Neural crest cell (in vitro differentiated cells): Measurements from ENCODE around the gene SMARCA4. TPM values are rescaled to one million over a fixed set of nuclear protein-coding genes. Genes with fewer than 3 reads are reported as not detected.

ENCODE experiments used
- DNase-seq: peaks from one replicate; pipeline ENCODE4 v3.0.0; 2021; ENCODE audit warnings: low read depth, mixed read lengths, low spot score
- H3K27ac Mint-ChIP-seq: one replicate; pipeline ENCODE4 v1.8.0; 2021; ENCODE audit warnings: mild to moderate bottlenecking, mixed read lengths; ENCODE audit not compliant: unreplicated experiment
- H3K27me3 Mint-ChIP-seq: 2 replicates; pipeline ENCODE4 v1.8.0; 2021; ENCODE audit warnings: low read depth, mild to moderate bottlenecking, mixed read lengths
- H3K36me3 Mint-ChIP-seq: 2 replicates; pipeline ENCODE4 v1.8.0; 2021; ENCODE audit warnings: low read depth, mild to moderate bottlenecking, mixed read lengths
- H3K4me1 Mint-ChIP-seq: 2 replicates; pipeline ENCODE4 v1.8.0; 2021; ENCODE audit warnings: mixed read lengths
- H3K4me3 Mint-ChIP-seq: one replicate; pipeline ENCODE4 v1.8.0; 2021; ENCODE audit warnings: mild to moderate bottlenecking, mixed read lengths
- H3K9me3 Mint-ChIP-seq: 2 replicates; pipeline ENCODE4 v1.8.0; 2021; ENCODE audit warnings: mixed read lengths
- CTCF ChIP-seq: fragments of 200-600 bp; sonication (generic); conservative IDR thresholded peaks from 2 replicates; pipeline ENCODE4 v1.5.0; 2021; ENCODE audit warnings: antibody characterized with exemption, mild to moderate bottlenecking
- total RNA-seq: library from RNA; stranded (reverse); gene quantifications from 2 replicates; pipeline ENCODE4 v1.2.1, GENCODE V29; 2021

The SMARCA4 gene
- total RNA-seq, 1 donor from 2014 or later = 363 TPM

GRCh38 chr19:11105014-11105636, 144.3 kb downstream of the SMARCA4 start:
- Mint-ChIP-seq H3K36me3 (peaks cover 27% of the 10 kb centered on the region), H3K27ac (no peak overlapping the region), H3K27me3 (peaks cover 2% of the 10 kb centered on the region), H3K4me1 (peaks cover 3% of the 10 kb centered on the region), H3K4me3 (no peak overlapping the region), H3K9me3 (no peaks in the 10 kb centered on the region)
- DNase-seq = no peak
- TF ChIP-seq CTCF = no peak

GRCh38 chr19:11106477-11106876, 145.6 kb downstream of the SMARCA4 start:
- no peak overlapping the region for H3K4me3 Mint-ChIP-seq
- DNase-seq = no peak
- peaks cover 24% of the 10 kb centered on the region for H3K36me3 Mint-ChIP-seq
- H3K4me1 Mint-ChIP-seq = no peaks in the 10 kb centered on the region
- no peak for TF ChIP-seq CTCF
- H3K27ac Mint-ChIP-seq = no peak overlapping the region
- peaks cover 2% of the 10 kb centered on the region for H3K27me3 Mint-ChIP-seq
- no peaks in the 10 kb centered on the region for H3K9me3 Mint-ChIP-seq

GRCh38 chr19:11108746-11109145, 147.9 kb downstream of the SMARCA4 start:
- peaks cover 21% of the 10 kb centered on the region for H3K36me3 Mint-ChIP-seq
- no peak for DNase-seq
- no peak overlapping the region for H3K27ac Mint-ChIP-seq
- H3K4me3 Mint-ChIP-seq = no peak overlapping the region
- TF ChIP-seq CTCF = no peak
- H3K9me3 Mint-ChIP-seq = no peaks in the 10 kb centered on the region
- no peaks in the 10 kb centered on the region for H3K4me1 Mint-ChIP-seq
- peaks cover 2% of the 10 kb centered on the region for H3K27me3 Mint-ChIP-seq

GRCh38 chr19:11111117-11111770, 150.4 kb downstream of the SMARCA4 start:
- no peaks in the 10 kb centered on the region for H3K4me1 Mint-ChIP-seq
- no peak for TF ChIP-seq CTCF
- H3K4me3 Mint-ChIP-seq = no peak overlapping the region

GRCh38 chr19:11111771-11112144, 150.9 kb downstream of the SMARCA4 start:
- no peak overlapping the region for H3K4me3 Mint-ChIP-seq
- no peaks in the 10 kb centered on the region for H3K4me1 Mint-ChIP-seq
- H3K27me3 Mint-ChIP-seq = peaks cover 2% of the 10 kb centered on the region
- peaks cover 25% of the 10 kb centered on the region for H3K36me3 Mint-ChIP-seq
- DNase-seq = no peak
- no peak for TF ChIP-seq CTCF
- H3K27ac Mint-ChIP-seq = no peak overlapping the region
- no peaks in the 10 kb centered on the region for H3K9me3 Mint-ChIP-seq

More at GRCh38 chr19:11111117-11111770, 150.4 kb downstream of the SMARCA4 start:
- Mint-ChIP-seq H3K9me3 (no peaks in the 10 kb centered on the region), H3K27me3 (peaks cover 2% of the 10 kb centered on the region), H3K27ac (no peak overlapping the region), H3K36me3 (peaks cover 23% of the 10 kb centered on the region)
- no peak for DNase-seq

Other genes with a start within 250 kb of the SMARCA4 start
- 117 TPM in 2 replicates for gene DNM2, start 243.0 kb upstream of the SMARCA4 start, total RNA-seq
- 27.9 and 30.9 TPM in 2 replicates for gene TMED1, start 124.8 kb upstream of the SMARCA4 start, total RNA-seq
- not detected in 2 replicates for gene C19orf38, start 112.6 kb upstream of the SMARCA4 start, total RNA-seq
- 99.6 and 106 TPM in 2 replicates for gene CARM1, start 89.5 kb upstream of the SMARCA4 start, total RNA-seq
- 19.8 and 22.0 TPM in 2 replicates for gene YIPF2, start 32.4 kb upstream of the SMARCA4 start, total RNA-seq
- gene TIMM29, start 32.2 kb upstream of the SMARCA4 start, total RNA-seq = 28.0 and 30.1 TPM in 2 replicates
- 141 and 152 TPM in 2 replicates for gene LDLR, start 128.4 kb downstream of the SMARCA4 start, total RNA-seq
- 67.0 and 71.3 TPM in 2 replicates for gene SPC24, start 194.8 kb downstream of the SMARCA4 start, total RNA-seq
- gene KANK2, start 236.5 kb downstream of the SMARCA4 start, total RNA-seq = 32.1 and 34.2 TPM in 2 replicates